HEK293 (cell line): ENCODE measurements around the gene IFNA5.

Experiments
- KLF16 ChIP-seq: fragments of 450-650 bp; formaldehyde crosslinking; IDR thresholded peaks from 2 replicates; pipeline ENCODE4 v1.5.1; 2017; ENCODE audit warnings: missing biosample characterization, missing genetic modification characterization
- ZBTB10 ChIP-seq: fragments of 450-650 bp; formaldehyde crosslinking; IDR thresholded peaks from 2 replicates; pipeline ENCODE4 v1.5.1; 2016; ENCODE audit warnings: missing biosample characterization, missing genetic modification characterization

- TF ChIP-seq ZBTB10 (tag by site-specific recombination) (no peak), KLF16 (no peak)
These were observed 10.7 kb downstream of the IFNA5 start for GRCh38 chr9:21294364-21294774.
